ENCODE data around the gene CUEDC1.

Gene CUEDC1

GRCh38 chr17:57874434-57875289 is 80.5 kb downstream of the CUEDC1 start:
- no peak for DNase-seq

- DNase-seq: no peak
These were observed 81.2 kb downstream of the CUEDC1 start for GRCh38 chr17:57874058-57874419.

DNA sequence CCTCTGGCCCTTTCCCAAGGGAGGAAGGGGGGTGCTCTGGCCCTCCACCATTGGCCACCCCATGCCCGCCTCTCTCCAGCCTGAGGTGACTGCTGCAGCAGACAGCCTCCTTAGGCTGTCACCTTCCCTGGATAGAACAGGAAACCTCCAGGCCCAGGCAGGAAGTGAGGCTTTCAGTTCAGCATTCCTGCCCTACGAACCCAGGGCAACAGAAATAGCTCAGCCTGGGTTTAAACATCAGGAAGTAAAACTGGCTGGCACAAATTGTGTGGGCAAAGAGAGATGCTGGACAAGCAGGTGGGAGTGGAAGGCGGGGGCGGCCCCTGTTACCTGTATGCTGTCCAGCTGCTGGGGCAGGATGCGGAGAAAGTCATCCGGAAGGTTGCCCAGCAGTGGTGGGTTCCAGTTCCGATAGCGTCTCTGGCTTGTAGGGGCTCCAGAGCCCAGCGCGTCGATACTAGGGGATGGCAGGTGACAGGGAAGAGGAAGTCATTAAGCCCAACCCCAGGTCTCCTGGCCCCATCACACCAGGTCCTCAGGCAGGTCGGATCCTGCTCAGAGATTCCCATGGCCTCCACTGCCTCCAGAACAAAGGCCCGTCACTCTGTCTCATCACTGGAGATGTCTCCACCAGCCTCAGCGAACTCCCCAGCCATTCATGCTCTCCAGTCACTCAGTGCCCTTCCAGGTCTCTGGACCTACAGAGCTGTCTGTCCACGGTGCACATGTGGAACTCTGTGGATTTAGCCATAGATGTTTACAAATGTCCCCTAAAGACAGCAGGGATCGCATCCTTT is 81.8 kb downstream of the CUEDC1 start:
- no peak for DNase-seq

DNA sequence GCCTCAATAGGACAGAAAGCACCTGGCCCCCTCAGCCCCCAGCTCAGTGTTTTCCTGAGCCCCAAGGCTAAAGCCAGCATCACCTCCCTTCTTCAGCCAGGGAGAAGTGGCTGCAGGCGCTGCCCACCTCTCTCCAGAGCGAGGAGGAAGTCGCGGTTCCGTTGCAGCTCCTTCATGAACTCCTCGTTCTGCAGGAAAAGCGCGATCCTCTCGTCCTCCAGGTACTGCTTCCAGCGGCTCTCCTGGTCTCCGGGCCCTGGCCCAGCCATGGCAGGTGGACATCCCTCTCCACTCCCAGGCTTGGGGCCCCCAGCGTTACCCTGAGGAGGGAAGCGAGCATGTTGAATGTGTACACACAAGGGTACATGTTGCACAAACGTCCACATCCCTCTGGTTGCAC is 82.7 kb downstream of the CUEDC1 start:
- DNase-seq: no peak

- no peak for DNase-seq
These were observed 83.3 kb downstream of the CUEDC1 start for GRCh38 chr17:57871863-57872262.

- no peak for DNase-seq
These were observed 84.1 kb downstream of the CUEDC1 start for GRCh38 chr17:57871155-57871554.

DNA sequence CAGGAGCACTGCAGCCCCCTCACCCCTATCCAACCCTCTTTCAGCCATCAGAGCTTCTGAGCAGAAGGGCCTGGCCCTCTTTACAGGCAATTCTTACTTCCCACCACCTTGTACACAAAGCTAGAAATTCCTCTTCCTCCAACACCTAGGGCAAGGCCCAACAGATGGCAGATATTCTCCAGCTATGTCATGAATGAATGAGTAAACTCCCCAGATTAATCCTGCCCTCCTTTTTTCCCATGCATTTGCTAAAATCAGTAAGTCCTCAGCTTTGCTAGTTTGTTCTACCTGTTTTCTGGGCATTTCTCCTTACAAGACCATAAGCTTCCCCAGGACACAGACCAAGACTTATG is 85.0 kb downstream of the CUEDC1 start:
- DNase-seq: no peak

- DNase-seq: no peak
These were observed 85.5 kb downstream of the CUEDC1 start for GRCh38 chr17:57869617-57870282.

DNA sequence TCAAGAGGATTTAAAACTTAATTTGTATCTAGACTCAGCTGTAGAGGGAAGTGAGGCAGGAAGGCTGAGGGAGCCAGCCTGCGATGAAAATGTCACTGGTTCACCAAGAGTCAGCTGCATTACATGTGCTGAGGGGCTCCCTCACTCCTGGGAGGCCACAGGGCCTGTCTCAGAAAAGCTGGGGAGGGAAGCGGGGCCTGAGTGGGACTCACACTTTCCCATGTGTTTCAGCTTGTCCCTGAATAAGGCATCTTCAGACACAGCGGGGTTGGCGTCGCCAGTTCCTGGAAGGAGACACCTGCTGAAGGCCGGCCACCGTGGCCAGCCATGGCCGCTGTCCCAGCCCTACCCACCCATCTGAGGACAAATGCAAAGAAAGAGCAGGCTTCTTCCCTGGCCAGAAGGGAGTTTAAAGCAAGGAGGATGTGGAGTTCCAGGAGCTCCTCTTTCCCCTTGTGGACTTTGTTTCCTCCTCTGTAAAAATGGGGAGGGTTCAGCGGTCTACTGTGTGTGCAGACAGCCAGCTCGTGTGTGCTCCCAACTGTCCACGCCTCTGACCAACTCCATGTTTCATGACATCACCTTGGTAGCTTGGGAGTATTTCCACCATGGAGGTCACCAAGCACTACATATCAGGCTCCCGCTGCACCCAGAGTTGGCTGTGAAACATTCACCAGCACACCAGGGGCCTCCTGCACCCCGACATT is 86.1 kb downstream of the CUEDC1 start:
- DNase-seq: no peak

DNA sequence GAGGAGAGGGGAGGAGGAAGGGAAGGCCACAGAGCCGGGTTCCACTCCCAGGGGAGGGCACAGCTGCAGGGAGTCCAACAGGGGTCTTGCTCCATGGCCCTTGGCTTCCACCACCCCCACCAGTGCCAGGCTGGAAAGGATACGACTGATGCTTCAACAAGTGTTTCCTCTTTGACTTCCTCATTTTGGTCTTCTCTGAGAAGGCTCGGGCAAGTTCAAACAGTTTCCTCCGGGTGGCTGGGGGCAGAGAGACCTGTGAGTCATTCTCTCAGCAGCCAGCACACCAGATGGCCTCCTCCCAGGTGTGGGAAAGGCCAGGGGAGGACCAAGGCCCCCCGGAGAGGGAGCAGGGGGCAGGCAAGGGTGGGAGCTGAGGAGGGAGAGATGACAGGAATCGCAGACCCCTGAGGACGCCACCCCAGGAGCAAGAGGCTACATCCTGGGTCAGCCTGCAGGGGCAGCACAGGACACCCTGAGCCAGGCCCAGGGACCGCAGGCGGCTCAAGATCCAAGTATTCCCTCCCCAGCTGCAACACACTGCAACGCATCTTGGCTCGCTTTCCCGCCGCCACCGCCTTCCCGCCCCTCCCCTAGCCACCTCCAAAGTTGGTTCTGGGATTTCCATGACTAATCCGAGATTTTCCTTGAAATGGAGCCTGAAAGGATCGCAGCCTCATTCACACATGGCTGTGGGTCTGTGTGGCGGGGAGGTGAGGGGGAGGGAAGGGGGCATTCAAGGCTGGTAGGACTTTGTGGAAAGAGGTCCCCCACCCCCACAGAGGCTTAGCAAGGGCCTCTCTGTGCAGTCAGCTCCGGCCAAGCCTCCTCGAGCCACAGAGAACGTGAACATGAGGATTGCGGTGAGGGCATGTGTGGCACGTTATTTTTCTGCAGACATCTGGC is 87.0 kb downstream of the CUEDC1 start:
- DNase-seq: no peak

DNA sequence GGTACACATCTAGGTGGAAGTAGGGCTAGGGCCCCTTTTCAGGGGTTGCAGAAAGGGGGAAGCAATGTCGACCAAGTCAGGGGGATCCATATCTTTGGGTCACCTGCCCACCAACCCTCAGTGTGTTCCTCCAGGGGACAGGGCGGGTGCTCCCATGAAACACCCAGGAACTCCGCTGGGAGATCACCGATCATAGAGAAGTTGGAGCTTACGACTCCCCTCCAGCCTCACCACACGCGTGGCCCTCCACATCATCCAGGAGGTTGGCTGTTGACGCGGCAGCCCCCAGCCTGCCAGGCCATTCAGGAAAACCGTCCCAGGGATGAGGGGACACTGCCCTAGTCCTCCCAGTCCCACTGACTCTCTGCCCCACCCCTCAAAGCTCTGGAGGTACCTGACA is 88.1 kb downstream of the CUEDC1 start:
- DNase-seq: no peak

- DNase-seq: no peak
These were observed 88.5 kb downstream of the CUEDC1 start for GRCh38 chr17:57866723-57867122.

- no peak for DNase-seq
These were observed 88.9 kb downstream of the CUEDC1 start for GRCh38 chr17:57866319-57866718.

- no peak for DNase-seq
These were observed 90.9 kb downstream of the CUEDC1 start for GRCh38 chr17:57864273-57864672.

GRCh38 chr17:57862694-57863667 is 92.2 kb downstream of the CUEDC1 start:
- DNase-seq: no peak

GRCh38 chr17:57861790-57862693 is 93.2 kb downstream of the CUEDC1 start:
- DNase-seq: no peak

DNA sequence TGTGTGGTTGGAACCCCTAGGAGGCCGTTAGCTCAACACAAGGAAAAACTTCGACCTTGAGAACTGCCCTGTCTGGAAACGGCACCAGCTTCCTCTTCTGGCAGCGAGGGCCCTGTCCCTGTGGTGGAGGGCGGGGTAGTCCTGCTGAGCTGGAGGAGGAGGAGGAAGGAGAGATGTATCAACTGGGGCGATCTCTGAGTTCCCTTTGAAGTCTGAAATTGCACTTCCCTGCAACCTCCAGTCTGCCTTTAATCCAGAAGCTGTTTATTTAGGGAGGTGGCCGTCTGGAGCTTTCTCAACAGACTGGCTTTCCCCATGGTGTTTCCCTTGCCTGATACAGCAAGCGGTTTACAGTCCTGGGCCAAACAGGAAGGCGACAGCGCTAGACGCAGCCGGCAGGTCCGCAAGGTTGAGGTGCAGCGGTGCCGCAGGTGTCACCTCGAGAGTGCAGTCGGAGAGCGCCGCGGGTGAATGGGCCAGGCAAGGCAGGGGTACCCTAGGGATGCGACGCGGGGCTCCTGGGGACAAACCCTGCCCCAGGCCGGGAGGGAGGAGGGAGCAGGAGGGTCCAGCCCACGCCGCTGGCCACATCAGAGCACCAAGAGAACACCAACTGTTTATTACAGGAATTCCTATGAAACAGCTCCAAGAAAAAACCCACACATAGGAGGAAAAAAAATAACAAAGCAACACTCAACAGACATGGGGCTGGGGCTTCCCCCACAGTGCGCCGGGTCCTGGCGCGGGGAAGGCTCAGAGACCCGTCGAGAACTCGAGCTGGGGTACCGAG is 94.0 kb downstream of the CUEDC1 start:
- DNase-seq: peak; percentile 56

GRCh38 chr17:57860414-57860999 is 94.7 kb downstream of the CUEDC1 start:
- DNase-seq: peak; percentile 83

All from COR-L47 (cell line).